GM19025 (cell line): ENCODE measurements around the gene SLC1A1.
"Not testable (repeated sequence)": the region's sequence is repeated elsewhere in the genome, so short reads cannot be mapped to it uniquely, and the experiment has no call there.

ENCODE experiments used
- ATAC-seq: cut with Tn5 transposase; IDR thresholded peaks from one replicate; pipeline ENCODE4 v1.9.1; 2021; ENCODE audit warnings: mild to moderate bottlenecking, low read depth, moderate library complexity; ENCODE audit not compliant: unreplicated experiment

Gene SLC1A1

GRCh38 chr9:4540425-4540824 is 50.2 kb downstream of the SLC1A1 start:
- ATAC-seq = no peak

DNA sequence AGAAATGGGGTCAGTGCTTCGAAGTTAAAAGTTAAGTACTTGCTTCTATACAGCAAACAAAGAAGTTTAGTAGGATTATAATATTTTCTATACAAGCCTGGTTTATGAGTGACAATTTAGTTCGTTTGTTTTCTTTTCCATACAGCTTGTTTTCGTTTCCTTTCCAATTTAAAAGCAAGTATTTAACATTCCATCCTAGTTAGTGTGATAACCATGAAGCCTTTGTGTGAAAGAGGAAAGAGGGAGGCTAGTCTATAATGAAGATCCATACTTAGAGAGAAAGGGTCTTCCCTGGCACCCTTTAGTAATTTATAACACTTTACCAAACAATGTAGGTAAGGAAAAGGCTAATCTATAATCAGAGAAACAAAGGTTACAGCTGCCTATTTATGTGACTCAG is 51.0 kb downstream of the SLC1A1 start:
- no peak for ATAC-seq

DNA sequence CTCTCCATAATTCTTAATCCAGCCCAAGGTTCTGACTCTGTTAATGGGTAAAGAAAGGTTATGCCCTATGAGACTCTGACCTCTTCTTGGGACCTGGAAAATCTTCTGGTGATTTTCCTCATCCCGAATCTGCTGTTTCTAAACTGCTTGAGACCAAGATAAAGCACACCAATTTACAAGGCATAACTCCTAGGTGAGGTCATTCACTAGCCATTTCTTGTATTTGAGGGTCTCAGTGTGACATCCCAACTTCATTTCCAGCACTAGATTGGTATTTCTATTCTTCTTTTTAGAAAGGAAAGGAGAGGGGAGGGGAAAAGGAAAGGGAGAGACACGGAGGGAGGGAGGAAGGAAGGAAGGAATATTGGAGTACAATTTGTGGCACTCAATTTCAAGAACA is 51.6 kb downstream of the SLC1A1 start:
- ATAC-seq = no peak

DNA sequence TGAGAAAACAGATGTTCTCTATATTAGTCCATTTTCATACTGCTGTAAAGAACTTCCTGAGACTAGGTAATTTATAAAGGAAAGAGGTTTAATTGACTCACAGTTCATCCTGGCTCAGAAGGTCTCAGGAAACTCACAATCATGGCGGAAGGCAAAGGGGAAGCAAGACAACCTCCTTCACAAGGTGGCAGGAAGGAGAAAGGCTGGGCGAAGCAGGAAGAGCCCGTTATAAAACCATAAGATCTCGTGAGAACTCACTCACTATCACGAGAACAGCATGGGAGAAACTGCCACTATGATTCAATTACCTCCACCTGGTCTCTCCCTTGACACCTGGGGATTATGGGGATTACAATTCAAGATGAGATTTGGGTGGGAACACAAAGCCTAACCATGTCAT is 54.4 kb downstream of the SLC1A1 start:
- ATAC-seq = not testable (repeated sequence)

GRCh38 chr9:4547016-4547415 is 56.7 kb downstream of the SLC1A1 start:
- no peak for ATAC-seq

DNA sequence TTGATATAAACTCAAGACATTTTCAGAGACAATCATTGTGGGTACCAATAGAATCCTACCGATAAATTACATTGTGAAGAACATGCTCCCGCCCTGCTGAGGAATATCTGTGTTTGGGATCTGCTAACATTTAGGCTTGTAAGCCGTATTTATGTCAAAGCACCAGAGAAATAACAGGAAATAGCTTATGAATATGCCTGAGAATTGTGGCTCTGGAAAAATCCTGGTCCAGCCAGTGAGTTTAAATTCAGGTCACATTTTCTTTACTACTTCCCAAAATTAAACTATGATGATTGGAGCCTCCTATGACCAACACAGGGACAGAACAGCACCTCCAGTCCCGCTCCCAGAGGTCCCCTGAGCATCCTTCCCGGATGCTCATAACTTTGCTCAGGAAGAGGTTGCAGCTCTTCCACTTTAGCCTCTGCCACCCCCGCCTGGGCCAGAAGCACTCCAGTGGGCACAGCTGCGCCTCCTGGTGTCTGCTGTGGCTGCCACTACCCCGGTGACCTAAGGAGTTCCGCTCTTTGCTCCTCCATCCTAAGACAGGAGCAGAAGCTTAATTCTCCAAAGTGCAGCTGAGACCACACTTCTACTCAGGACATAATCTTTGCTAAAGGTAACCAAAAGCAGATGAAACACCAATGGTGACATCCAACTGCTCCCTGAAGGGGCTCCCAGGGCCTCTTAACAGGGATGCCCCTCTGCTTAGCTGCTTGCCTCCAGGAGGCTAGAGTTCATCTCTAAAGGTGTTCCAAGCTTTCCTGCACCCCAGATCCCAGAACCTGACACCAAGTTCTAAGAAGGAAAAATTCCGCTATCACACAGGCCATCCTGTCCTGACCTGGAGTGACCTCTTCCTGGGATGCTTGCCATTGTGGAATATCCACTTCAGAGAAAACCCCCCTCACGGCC is 58.8 kb downstream of the SLC1A1 start:
- no peak for ATAC-seq

DNA sequence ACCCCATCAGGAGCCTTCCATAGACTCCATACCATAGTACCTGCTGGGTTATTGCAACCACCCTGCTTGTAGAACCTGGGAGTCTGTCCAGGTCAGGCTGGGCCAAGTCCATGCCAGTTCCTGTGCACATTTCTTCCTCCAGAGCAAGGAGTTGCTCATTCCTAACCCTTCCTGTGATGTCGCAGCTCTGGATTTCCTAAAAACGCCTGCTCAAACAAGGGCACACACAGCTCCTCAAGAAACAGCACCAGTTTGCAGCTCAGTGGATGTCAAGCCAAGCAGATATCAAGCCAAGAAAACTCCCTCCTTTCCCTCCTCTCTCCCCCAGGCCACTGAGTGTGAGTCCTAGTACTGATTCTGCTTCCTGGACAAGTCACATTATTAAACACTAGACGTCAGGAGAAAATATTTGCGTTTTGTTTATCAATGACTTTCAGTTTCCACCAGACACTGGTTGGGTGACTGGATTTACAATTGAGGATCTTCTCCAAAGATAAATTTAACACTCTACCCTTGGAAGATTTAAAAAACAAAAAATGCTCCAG is 59.6 kb downstream of the SLC1A1 start:
- no peak for ATAC-seq

DNA sequence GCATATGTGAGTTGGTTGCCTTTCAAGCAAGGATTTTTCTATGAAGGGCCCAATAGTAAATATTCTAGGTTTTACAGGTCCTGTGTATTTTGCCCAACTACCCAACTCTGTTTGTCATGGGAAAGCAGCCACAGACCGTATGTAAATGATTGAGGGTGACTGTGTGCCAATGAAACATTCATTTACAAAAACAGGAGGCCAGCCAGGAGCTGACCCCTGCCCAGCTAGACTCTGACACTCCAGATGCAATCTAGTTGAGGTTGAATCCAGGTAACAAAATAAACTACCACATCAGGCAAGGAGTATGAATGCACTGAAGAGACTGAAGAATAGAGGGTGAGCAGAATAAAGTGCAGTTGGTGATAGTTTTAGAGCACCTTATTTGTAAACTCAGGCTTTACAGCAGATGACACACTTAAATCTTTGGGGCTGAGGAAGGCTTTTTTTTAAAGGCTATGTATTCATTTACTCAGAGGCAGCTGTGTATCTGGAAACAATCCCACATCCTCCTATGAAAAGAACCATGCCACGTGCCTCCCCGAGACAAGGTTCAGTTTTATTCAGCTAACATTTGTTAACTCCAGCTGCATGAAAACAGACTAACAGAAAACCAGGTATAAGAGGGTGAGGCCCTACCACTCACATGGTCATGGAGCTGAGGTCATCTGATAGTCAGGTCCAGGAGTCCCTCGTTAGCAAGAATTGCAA is 60.7 kb downstream of the SLC1A1 start:
- no peak for ATAC-seq

- ATAC-seq = no peak
These were observed 63.7 kb downstream of the SLC1A1 start for GRCh38 chr9:4553951-4554381.

GRCh38 chr9:4555236-4555635 is 65.0 kb downstream of the SLC1A1 start:
- no peak for ATAC-seq

DNA sequence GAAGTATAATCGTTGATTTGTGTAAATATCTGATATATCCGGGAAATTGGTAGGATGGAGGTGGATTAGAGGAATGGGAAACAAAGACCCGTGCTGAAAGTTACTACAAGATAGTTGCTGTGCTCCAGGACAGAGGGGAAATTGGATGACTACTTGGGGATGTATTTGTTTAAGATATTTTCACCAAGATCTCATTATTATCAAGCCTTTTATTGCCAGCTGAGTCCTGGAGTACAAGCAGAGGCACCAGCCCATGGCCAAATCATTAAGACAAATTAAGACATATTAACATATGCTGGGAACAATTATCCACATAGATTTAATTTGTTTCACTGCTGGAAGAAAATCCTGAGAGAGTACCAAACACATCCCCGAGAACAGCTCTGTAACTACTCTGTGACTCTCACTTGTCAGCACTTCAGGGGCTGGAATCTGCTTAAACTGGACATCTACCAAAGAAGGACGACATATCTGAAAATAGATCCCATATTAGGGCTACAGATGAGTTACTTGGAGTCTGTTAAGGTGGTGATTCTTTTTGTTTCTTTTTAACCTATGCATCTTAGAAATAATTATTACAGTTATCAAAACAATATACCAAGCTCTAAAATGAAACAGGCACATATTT is 68.2 kb downstream of the SLC1A1 start:
- no peak for ATAC-seq

DNA sequence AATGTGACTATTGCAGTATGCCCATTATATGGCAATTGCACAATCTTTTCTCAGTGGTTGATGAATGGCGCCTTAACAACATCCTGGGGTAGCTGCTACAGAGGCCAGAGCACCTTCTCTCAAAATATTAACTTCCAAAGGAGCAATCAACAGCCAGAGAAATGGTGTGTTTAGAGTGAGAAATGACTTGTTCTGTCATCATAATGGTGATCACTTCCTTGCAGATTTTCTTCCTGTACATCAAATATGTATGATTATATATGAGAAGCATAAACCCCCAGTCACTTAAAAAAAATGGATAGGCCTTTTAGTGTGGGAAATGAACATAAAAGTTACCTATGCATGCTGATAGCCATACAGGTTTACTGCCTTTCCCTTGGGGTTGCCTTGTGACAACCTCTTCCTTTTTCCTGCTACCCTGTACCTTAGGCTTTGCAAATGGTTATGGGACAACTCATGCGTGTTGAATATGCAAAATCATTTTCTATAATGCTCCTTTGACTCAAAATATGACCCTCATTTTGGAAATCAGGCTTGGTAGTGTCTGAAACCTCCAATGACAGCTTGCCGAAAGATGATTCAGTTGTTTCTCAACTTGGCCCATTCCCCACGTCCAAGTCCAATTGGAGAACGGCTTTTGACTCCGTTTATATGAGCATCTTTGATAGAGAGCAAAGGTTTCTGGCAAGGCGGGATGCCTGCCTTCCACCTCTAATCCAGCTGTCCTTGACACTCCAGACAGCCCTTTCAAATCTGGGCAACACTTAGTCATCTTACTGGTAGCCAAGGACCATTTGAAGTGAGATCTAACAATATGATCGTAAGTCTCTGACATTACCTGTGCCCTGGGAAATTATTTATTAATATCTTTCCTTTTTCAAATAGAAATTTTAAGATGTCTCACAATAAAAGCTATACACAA is 69.3 kb downstream of the SLC1A1 start:
- peak; percentile 73 for ATAC-seq

GRCh38 chr9:4563105-4563504 is 72.8 kb downstream of the SLC1A1 start:
- ATAC-seq = no peak

DNA sequence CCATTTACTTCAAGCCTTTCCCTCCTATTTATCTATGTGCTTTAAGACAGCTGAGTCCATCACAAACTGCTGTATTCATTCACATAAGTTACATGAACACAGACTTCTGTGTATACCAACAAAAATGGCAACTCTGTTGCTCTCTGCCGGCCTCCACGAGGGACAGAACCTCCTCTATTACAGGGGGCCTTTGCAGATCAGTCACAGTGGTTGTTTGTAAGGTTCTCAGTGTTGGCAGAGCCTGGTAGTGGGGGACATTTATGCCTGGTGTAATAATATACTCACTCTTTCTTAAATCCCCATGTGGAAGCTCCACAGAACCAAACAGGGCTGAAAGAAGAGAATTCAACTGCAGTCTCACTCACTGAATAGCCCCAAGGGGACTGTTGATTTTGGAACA is 76.5 kb downstream of the SLC1A1 start:
- ATAC-seq = no peak

GRCh38 chr9:4567601-4568000 is 77.3 kb downstream of the SLC1A1 start:
- no peak for ATAC-seq

GRCh38 chr9:4569101-4569500 is 78.8 kb downstream of the SLC1A1 start:
- ATAC-seq = no peak

GRCh38 chr9:4572184-4572826 is 82.0 kb downstream of the SLC1A1 start:
- no peak for ATAC-seq

DNA sequence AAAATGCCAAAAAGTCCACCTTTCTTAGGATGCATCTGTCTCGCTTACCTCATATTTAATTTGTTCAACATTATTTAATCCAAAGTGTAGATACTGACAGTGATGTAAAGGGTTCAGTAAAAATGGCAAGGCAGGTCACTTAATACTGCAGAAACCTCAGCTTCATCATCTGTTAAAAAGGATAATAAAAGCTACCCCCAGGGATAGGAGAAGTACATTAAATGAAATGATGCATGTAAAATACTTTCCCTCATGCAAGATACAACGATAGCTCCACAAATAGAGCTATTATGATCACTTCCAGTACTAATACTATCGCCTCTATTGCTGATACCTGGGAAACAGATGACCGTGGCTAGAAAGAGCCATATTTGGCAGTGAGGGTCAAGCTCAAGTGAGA is 82.9 kb downstream of the SLC1A1 start:
- no peak for ATAC-seq

- no peak for ATAC-seq
These were observed 83.5 kb downstream of the SLC1A1 start for GRCh38 chr9:4573634-4574389.
